Neural cell (in vitro differentiated cells): ENCODE results near the gene TMEM117. TPM values are rescaled to one million over a fixed set of nuclear protein-coding genes. Genes with fewer than 3 reads are reported as not detected.

ENCODE experiments used
- H2AFZ ChIP-seq: fragments of 200-600, 300-800 bp; sonication (generic), shearing (Covaris generic); 2 replicates; pipeline ENCODE4 v1.6.0; 2014; ENCODE audit warnings: low read depth, mild to moderate bottlenecking, antibody characterized with exemption, low read length, moderate library complexity
- H3F3A ChIP-seq: fragments of 200-600 bp; shearing (Covaris generic); 2 replicates; pipeline ENCODE4 v1.6.1; 2016; ENCODE audit warnings: mild to moderate bottlenecking, moderate library complexity, mixed read lengths, antibody characterized with exemption, low read length; ENCODE audit not compliant: insufficient read depth, poor library complexity, severe bottlenecking
- H3K27ac ChIP-seq: fragments of 200-600, 300-800 bp; sonication (generic), shearing (Covaris generic); 2 replicates; pipeline ENCODE4 v1.5.1; 2014; ENCODE audit warnings: mild to moderate bottlenecking, low read length, moderate library complexity
- H3K27me3 ChIP-seq: fragments of 300-800, 200-600 bp; sonication (generic), shearing (Covaris generic); 2 replicates; pipeline ENCODE4 v1.6.0; 2014; ENCODE audit warnings: mild to moderate bottlenecking, low read depth, low read length, moderate library complexity; ENCODE audit not compliant: insufficient read depth
- H3K36me3 ChIP-seq: fragments of 300-800, 200-600 bp; sonication (generic), shearing (Covaris generic); 2 replicates; pipeline ENCODE4 v1.5.1; 2014; ENCODE audit warnings: mild to moderate bottlenecking, antibody characterized with exemption, low read length, moderate library complexity; ENCODE audit not compliant: insufficient read depth
- H3K4me2 ChIP-seq: fragments of 300-800, 200-600 bp; sonication (generic), shearing (Covaris generic); 2 replicates; pipeline ENCODE4 v1.6.0; 2014; ENCODE audit warnings: mild to moderate bottlenecking, low read length
- H3K4me3 ChIP-seq: fragments of 300-800, 200-600 bp; sonication (generic), shearing (Covaris generic); 2 replicates; pipeline ENCODE4 v1.5.1; 2014; ENCODE audit warnings: mild to moderate bottlenecking, low read length, moderate library complexity
- H3K79me2 ChIP-seq: fragments of 200-600 bp; shearing (Covaris generic); replicated peaks from 2 replicates; pipeline ENCODE4 v1.6.0; 2014; ENCODE audit warnings: mild to moderate bottlenecking, low read length, moderate library complexity; ENCODE audit not compliant: insufficient read depth
- H3K9ac ChIP-seq: fragments of 300-800, 200-600 bp; sonication (generic), shearing (Covaris generic); 2 replicates; pipeline ENCODE4 v1.6.1; 2016; ENCODE audit warnings: mild to moderate bottlenecking, low read length, mixed read lengths
- H3K9me2 ChIP-seq: fragments of 200-600 bp; shearing (Covaris generic); 2 replicates; pipeline ENCODE4 v1.6.1; 2016; ENCODE audit warnings: mild to moderate bottlenecking, low read length, mixed read lengths; ENCODE audit not compliant: insufficient read depth
- H3K9me3 ChIP-seq: fragments of 200-600, 300-800 bp; sonication (generic), shearing (Covaris generic); 2 replicates; pipeline ENCODE4 v1.6.1; 2016; ENCODE audit warnings: mild to moderate bottlenecking, mixed run types, low read length, moderate library complexity, mixed read lengths
- H4K20me1 ChIP-seq: fragments of 200-600 bp; shearing (Covaris generic); 2 replicates; pipeline ENCODE4 v1.6.1; 2016; ENCODE audit warnings: mild to moderate bottlenecking, mixed run types; ENCODE audit not compliant: insufficient read depth
- CTCF ChIP-seq: fragments of 450-650 bp; IDR thresholded peaks from 2 replicates; pipeline ENCODE4 v1.5.1; 2014; ENCODE audit warnings: antibody characterized with exemption, mild to moderate bottlenecking, moderate library complexity; ENCODE audit not compliant: poor library complexity, severe bottlenecking
- EP300 ChIP-seq: fragments of 450-650 bp; conservative IDR thresholded peaks from 2 replicates; pipeline ENCODE4 v1.6.1; 2014; ENCODE audit warnings: antibody characterized with exemption, mild to moderate bottlenecking, moderate library complexity; ENCODE audit not compliant: poor library complexity, severe bottlenecking
- EZH2 ChIP-seq: fragments of 200-600, 300-800 bp; shearing (Covaris generic), sonication (generic); IDR thresholded peaks from 2 replicates; pipeline ENCODE4 v1.6.1; 2014; ENCODE audit warnings: antibody characterized with exemption, low read length, borderline replicate concordance, mild to moderate bottlenecking; ENCODE audit not compliant: insufficient read depth, poor library complexity, severe bottlenecking
- MXI1 ChIP-seq: fragments of 450-650 bp; conservative IDR thresholded peaks from 2 replicates; pipeline ENCODE4 v1.6.1; 2014; ENCODE audit warnings: antibody characterized with exemption, mild to moderate bottlenecking; ENCODE audit not compliant: poor library complexity, severe bottlenecking
- POLR2AphosphoS5 ChIP-seq: IDR thresholded peaks from 2 replicates; pipeline ENCODE4 v1.6.1; 2012
- RAD21 ChIP-seq: fragments of 450-650 bp; conservative IDR thresholded peaks from 2 replicates; pipeline ENCODE4 v1.6.1; 2014; ENCODE audit warnings: antibody characterized with exemption, mild to moderate bottlenecking, moderate library complexity
- REST ChIP-seq: IDR thresholded peaks from 2 replicates; pipeline ENCODE4 v1.6.1; 2012; ENCODE audit warnings: borderline replicate concordance
- SMC3 ChIP-seq: fragments of 450-650 bp; conservative IDR thresholded peaks from 2 replicates; pipeline ENCODE4 v1.6.1; 2014; ENCODE audit warnings: antibody characterized with exemption, mild to moderate bottlenecking, moderate library complexity; ENCODE audit not compliant: poor library complexity
- TAF1 ChIP-seq: IDR thresholded peaks from 2 replicates; pipeline ENCODE4 v1.6.1; 2012; ENCODE audit warnings: low read depth
- polyA plus RNA-seq: library from polyadenylated mRNA; depleted of rRNA; stranded (reverse); fragments of >200 nt; gene quantifications from 2 replicates; pipeline ENCODE4 v1.2.3, GENCODE V29; 2014

The TMEM117 gene
- polyA plus RNA-seq, 1 donor from 2014 or later, result 5.3 TPM

- H3K27ac ChIP-seq, result no peak overlapping the region
- H3K27me3 ChIP-seq, result no peaks in the 10 kb centered on the region
- H2AFZ ChIP-seq, result no peak overlapping the region
- H3K4me2 ChIP-seq, result no peak overlapping the region
- no peak overlapping the region for H3K4me3 ChIP-seq
- no peaks in the 10 kb centered on the region for H3K79me2 ChIP-seq
- no peak overlapping the region for H3K9ac ChIP-seq
- no peaks in the 10 kb centered on the region for H4K20me1 ChIP-seq
- no peaks in the 10 kb centered on the region for H3K9me2 ChIP-seq
- TF ChIP-seq EP300 (no peak), SMC3 (no peak), POLR2AphosphoS5 (no peak), MXI1 (no peak), REST (no peak), RAD21 (no peak), TAF1 (no peak), EZH2 (no peak), CTCF (no peak)
- no peaks in the 10 kb centered on the region for H3F3A ChIP-seq
- H3K9me3 ChIP-seq, result no peaks in the 10 kb centered on the region
- no peaks in the 10 kb centered on the region for H3K36me3 ChIP-seq
These were observed 600.9 kb downstream of the TMEM117 start for GRCh38 chr12:44436756-44437155.

Other genes starting within 250 kb of the TMEM117 start
- 24.7 and 29.2 TPM in 2 replicates for gene PUS7L, start 77.3 kb upstream of the TMEM117 start, polyA plus RNA-seq
- gene IRAK4, start 77.1 kb upstream of the TMEM117 start, polyA plus RNA-seq, result 5.7 and 7.0 TPM in 2 replicates
- 96.2 and 97.2 TPM in 2 replicates for gene TWF1, start 29.8 kb upstream of the TMEM117 start, polyA plus RNA-seq